HEK293 (cell line): ENCODE results near the gene TRAK1.

Experiments used
- CTCF ChIA-PET: fragments of 350-600 bp; formaldehyde crosslinking; extraction: SDS; loops from one replicate; lab custom pipeline; 2021; ENCODE audit warnings: antibody characterized with exemption; lab: Yijun Ruan, JAX
- POLR2A ChIA-PET: fragments of 300-600 bp; formaldehyde crosslinking; extraction: SDS; loops from one replicate; lab custom pipeline; 2020; ENCODE audit warnings: antibody characterized with exemption, inconsistent platforms; lab: Yijun Ruan, JAX
- H3K27ac ChIP-seq: fragments of 200-500 bp; sonication (Bioruptor generic); 2 replicates; pipeline ENCODE4 v1.5.1; 2014; ENCODE audit warnings: low read depth, low read length, control low read depth, inconsistent platforms; ENCODE audit errors: extremely low read depth
- H3K36me3 ChIP-seq, 2 experiments: fragments of 200-500 bp in 1 of 2; sonication (Bioruptor generic) in 1 of 2; 1 replicate in 1 of 2; 2 replicates in 1 of 2; pipeline ENCODE4 v1.5.1; 2014 to 2017; ENCODE audit warnings: inconsistent platforms in 2 of 2, low read length in 2 of 2; ENCODE audit not compliant: control insufficient read depth in 2 of 2, insufficient read depth in 1 of 2
- H3K4me1 ChIP-seq: fragments of 200-500 bp; sonication (Bioruptor generic); 2 replicates; pipeline ENCODE4 v1.5.1; 2014; ENCODE audit warnings: mild to moderate bottlenecking, low read length, inconsistent platforms; ENCODE audit not compliant: control insufficient read depth, insufficient read depth
- H3K4me3 ChIP-seq: 2 replicates; pipeline ENCODE4 v1.5.1; 2011; ENCODE audit warnings: low read depth, mild to moderate bottlenecking, control low read depth, low read length, moderate library complexity
- H3K9me3 ChIP-seq: fragments of 200-500 bp; sonication (Bioruptor generic); 2 replicates; pipeline ENCODE4 v1.5.1; 2014; ENCODE audit warnings: low read depth, low read length, inconsistent platforms; ENCODE audit not compliant: control insufficient read depth, insufficient read depth
- FEZF1 ChIP-seq: fragments of 450-650 bp; formaldehyde crosslinking; IDR thresholded peaks from 2 replicates; pipeline ENCODE4 v1.5.1; 2016; ENCODE audit warnings: missing biosample characterization, missing genetic modification characterization
- GLI4 ChIP-seq: fragments of 450-650 bp; formaldehyde crosslinking; IDR thresholded peaks from 2 replicates; pipeline ENCODE4 v1.5.1; 2016; ENCODE audit warnings: missing biosample characterization, missing genetic modification characterization
- GLIS1 ChIP-seq: fragments of 450-650 bp; formaldehyde crosslinking; IDR thresholded peaks from 2 replicates; pipeline ENCODE4 v1.5.1; 2016; ENCODE audit warnings: missing biosample characterization, missing genetic modification characterization
- HOXD13 ChIP-seq: sonication (generic); formaldehyde crosslinking; IDR thresholded peaks from 2 replicates; pipeline ENCODE4 v1.8.0; 2022; ENCODE audit warnings: missing genetic modification reagents, borderline replicate concordance
- KLF7 ChIP-seq: fragments of 450-650 bp; formaldehyde crosslinking; IDR thresholded peaks from 2 replicates; pipeline ENCODE4 v1.5.1; 2016; ENCODE audit warnings: missing biosample characterization, missing genetic modification characterization, borderline replicate concordance
- SP7 ChIP-seq: fragments of 450-650 bp; formaldehyde crosslinking; IDR thresholded peaks from 2 replicates; pipeline ENCODE4 v1.5.1; 2016; ENCODE audit warnings: missing biosample characterization, missing genetic modification characterization
- TCF7L2 ChIP-seq: IDR thresholded peaks from 2 replicates; pipeline ENCODE4 v1.6.1; 2011; ENCODE audit warnings: low read depth, mild to moderate bottlenecking, inconsistent platforms, low read length, moderate library complexity, borderline replicate concordance
- ZBTB6 ChIP-seq: fragments of 450-650 bp; formaldehyde crosslinking; IDR thresholded peaks from 2 replicates; pipeline ENCODE4 v1.5.1; 2017; ENCODE audit warnings: missing biosample characterization, missing genetic modification characterization
- ZBTB8A ChIP-seq: fragments of 450-650 bp; formaldehyde crosslinking; IDR thresholded peaks from 2 replicates; pipeline ENCODE4 v1.5.1; 2016; ENCODE audit warnings: missing biosample characterization, missing genetic modification characterization
- ZEB2 ChIP-seq: fragments of 450-650 bp; formaldehyde crosslinking; IDR thresholded peaks from 2 replicates; pipeline ENCODE4 v1.5.1; 2016; ENCODE audit warnings: missing biosample characterization, missing genetic modification characterization
- ZNF121 ChIP-seq: fragments of 450-650 bp; formaldehyde crosslinking; IDR thresholded peaks from 2 replicates; pipeline ENCODE4 v1.5.1; 2016; ENCODE audit warnings: missing biosample characterization, missing genetic modification characterization
- ZNF146 ChIP-seq: fragments of 450-650 bp; formaldehyde crosslinking; IDR thresholded peaks from 2 replicates; pipeline ENCODE4 v1.5.1; 2016; ENCODE audit warnings: missing biosample characterization, missing genetic modification characterization
- ZNF169 ChIP-seq: fragments of 450-650 bp; formaldehyde crosslinking; IDR thresholded peaks from 2 replicates; pipeline ENCODE4 v1.5.1; 2016; ENCODE audit warnings: missing biosample characterization, missing genetic modification characterization
- ZNF202 ChIP-seq: fragments of 450-650 bp; formaldehyde crosslinking; IDR thresholded peaks from 2 replicates; pipeline ENCODE4 v1.5.1; 2016; ENCODE audit warnings: missing biosample characterization, missing genetic modification characterization, borderline replicate concordance
- ZNF223 ChIP-seq: fragments of 450-650 bp; formaldehyde crosslinking; IDR thresholded peaks from 2 replicates; pipeline ENCODE4 v1.5.1; 2016; ENCODE audit warnings: missing biosample characterization, missing genetic modification characterization
- ZNF335 ChIP-seq: fragments of 450-650 bp; formaldehyde crosslinking; conservative IDR thresholded peaks from 2 replicates; pipeline ENCODE4 v1.5.1; 2016; ENCODE audit warnings: missing biosample characterization, missing genetic modification characterization
- ZNF423 ChIP-seq: fragments of 450-650 bp; formaldehyde crosslinking; IDR thresholded peaks from 2 replicates; pipeline ENCODE4 v1.5.1; 2016; ENCODE audit warnings: missing biosample characterization, missing genetic modification characterization
- ZNF449 ChIP-seq: fragments of 450-650 bp; formaldehyde crosslinking; IDR thresholded peaks from 2 replicates; pipeline ENCODE4 v1.5.1; 2017; ENCODE audit warnings: missing biosample characterization, mild to moderate bottlenecking, missing genetic modification characterization, moderate library complexity
- ZNF488 ChIP-seq: fragments of 450-650 bp; formaldehyde crosslinking; IDR thresholded peaks from 2 replicates; pipeline ENCODE4 v1.5.1; 2016; ENCODE audit warnings: missing biosample characterization, missing genetic modification characterization
- ZNF561 ChIP-seq: fragments of 450-650 bp; IDR thresholded peaks from 2 replicates; pipeline ENCODE4 v1.5.1; 2018; ENCODE audit warnings: missing biosample characterization, missing genetic modification characterization, borderline replicate concordance
- ZNF585B ChIP-seq: fragments of 450-650 bp; formaldehyde crosslinking; IDR thresholded peaks from 2 replicates; pipeline ENCODE4 v1.5.1; 2016; ENCODE audit warnings: missing biosample characterization, missing genetic modification characterization
- ZNF639 ChIP-seq: fragments of 450-650 bp; formaldehyde crosslinking; IDR thresholded peaks from 2 replicates; pipeline ENCODE4 v1.5.1; 2016; ENCODE audit warnings: missing biosample characterization, missing genetic modification characterization
- ZSCAN23 ChIP-seq: fragments of 450-650 bp; formaldehyde crosslinking; IDR thresholded peaks from 2 replicates; pipeline ENCODE4 v1.5.1; 2016; ENCODE audit warnings: missing biosample characterization, missing genetic modification characterization

TRAK1 gene

GRCh38 chr3:42062464-42062863 lies 28.7 kb upstream of the TRAK1 start:
- CTCF ChIA-PET: interaction anchor here (0.6 kb wide), 1 partner anchor 346 kb away, joined by 3 read pairs; no protein-coding TSS in a partner anchor
- Histone ChIP-seq H3K4me1 (peaks cover 4% of the 10 kb centered on the region; the same call in 1 of the 2 replicates), H3K27ac (no peak overlapping the region), H3K9me3 (no peaks in the 10 kb centered on the region), H3K4me3 (no peak overlapping the region), H3K36me3 (no peaks in the 10 kb centered on the region)
- no peak for TF ChIP-seq KLF7 (tag by site-specific recombination)
- TF ChIP-seq ZNF449 (tag by site-specific recombination): no peak
- TF ChIP-seq ZBTB6: no peak
- peak; percentile 55; the same call in 1 of the 2 replicates for TF ChIP-seq ZNF146
- no peak for TF ChIP-seq ZNF169 (tag by site-specific recombination)
- no peak for TF ChIP-seq ZNF423
- POLR2A ChIA-PET: interaction anchor here (1.1 to 1.2 kb wide), 2 partner anchors 9 to 36 kb away, joined by 3 read pairs; no protein-coding TSS in a partner anchor

- ChIA-PET POLR2A (no interaction called here), CTCF (no interaction called here)
- 0 out of 2 replicates have a peak, but pooled peaks have one; percentile 18 for TF ChIP-seq ZNF121 (tag by site-specific recombination)
- TF ChIP-seq ZNF488 (tag by site-specific recombination): no peak
- 0 out of 2 replicates have a peak, but pooled peaks have one; percentile 35 for TF ChIP-seq SP7
- Histone ChIP-seq H3K36me3 (no peaks in the 10 kb centered on the region), H3K4me1 (peaks cover 4% of the 10 kb centered on the region; the same call in 1 of the 2 replicates), H3K27ac (no peak overlapping the region), H3K4me3 (no peak overlapping the region), H3K9me3 (no peaks in the 10 kb centered on the region)
Measured at GRCh38 chr3:42063888-42064287, 27.3 kb upstream of the TRAK1 start.

GRCh38 chr3:42066516-42067181 lies 24.5 kb upstream of the TRAK1 start:
- H3K9me3 ChIP-seq: no peaks in the 10 kb centered on the region
- H3K4me1 ChIP-seq: peaks cover 2% of the 10 kb centered on the region; the same call in 1 of the 2 replicates
- CTCF ChIA-PET: interaction anchor here (0.6 kb wide), 1 partner anchor 98 kb away, joined by 3 read pairs; no protein-coding TSS in a partner anchor
- H3K27ac ChIP-seq: no peak overlapping the region
- H3K36me3 ChIP-seq: no peaks in the 10 kb centered on the region
- TF ChIP-seq ZNF335 (tag by site-specific recombination) (no peak), HOXD13 (no peak), ZNF585B (tag by site-specific recombination) (no peak), TCF7L2 (no peak), ZSCAN23 (tag by site-specific recombination) (no peak), ZNF639 (tag by site-specific recombination) (no peak), ZEB2 (tag by site-specific recombination) (no peak), ZBTB8A (no peak), ZNF223 (no peak), ZNF423 (no peak), GLI4 (tag by site-specific recombination) (no peak), ZNF169 (tag by site-specific recombination) (no peak), ZNF202 (tag by site-specific recombination) (no peak), ZNF561 (tag by site-specific recombination) (no peak), FEZF1 (tag by site-specific recombination) (no peak), GLIS1 (tag by site-specific recombination) (no peak)
- POLR2A ChIA-PET: no interaction called here
- H3K4me3 ChIP-seq: no peak overlapping the region
